ENCODE measurements around the gene BRIX1.

DNA sequence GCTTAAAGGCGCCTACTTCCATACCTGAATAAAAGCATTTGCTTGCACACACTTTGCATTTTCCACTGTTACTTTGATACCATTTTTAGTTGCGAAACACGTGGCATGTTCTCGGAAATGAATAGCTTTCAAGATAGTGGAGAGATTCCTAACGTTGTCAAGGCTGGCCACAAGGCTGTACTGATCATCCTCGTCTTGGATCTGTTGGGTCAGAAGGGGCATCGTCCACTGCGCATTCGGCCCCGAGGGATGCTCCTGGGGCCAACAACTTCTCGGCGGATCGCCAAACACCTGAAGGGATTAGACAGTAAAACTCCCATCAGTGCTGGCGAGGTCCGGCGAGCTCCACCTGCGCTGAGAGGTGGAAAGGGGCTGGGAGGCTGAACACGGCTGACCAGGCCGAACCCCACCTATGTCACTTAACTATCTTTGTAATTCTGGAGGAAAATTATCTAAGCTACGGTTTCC, 806 bp upstream of the BRIX1 start:
- TF ChIP-seq, protein P1, sequence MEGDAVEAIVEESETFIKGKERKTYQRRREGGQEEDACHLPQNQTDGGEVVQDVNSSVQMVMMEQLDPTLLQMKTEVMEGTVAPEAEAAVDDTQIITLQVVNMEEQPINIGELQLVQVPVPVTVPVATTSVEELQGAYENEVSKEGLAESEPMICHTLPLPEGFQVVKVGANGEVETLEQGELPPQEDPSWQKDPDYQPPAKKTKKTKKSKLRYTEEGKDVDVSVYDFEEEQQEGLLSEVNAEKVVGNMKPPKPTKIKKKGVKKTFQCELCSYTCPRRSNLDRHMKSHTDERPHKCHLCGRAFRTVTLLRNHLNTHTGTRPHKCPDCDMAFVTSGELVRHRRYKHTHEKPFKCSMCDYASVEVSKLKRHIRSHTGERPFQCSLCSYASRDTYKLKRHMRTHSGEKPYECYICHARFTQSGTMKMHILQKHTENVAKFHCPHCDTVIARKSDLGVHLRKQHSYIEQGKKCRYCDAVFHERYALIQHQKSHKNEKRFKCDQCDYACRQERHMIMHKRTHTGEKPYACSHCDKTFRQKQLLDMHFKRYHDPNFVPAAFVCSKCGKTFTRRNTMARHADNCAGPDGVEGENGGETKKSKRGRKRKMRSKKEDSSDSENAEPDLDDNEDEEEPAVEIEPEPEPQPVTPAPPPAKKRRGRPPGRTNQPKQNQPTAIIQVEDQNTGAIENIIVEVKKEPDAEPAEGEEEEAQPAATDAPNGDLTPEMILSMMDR (conservative IDR thresholded peaks at IDR 0.05 in 1 of 2, IDR thresholded peaks at IDR 0.05 in 1 of 2; ENCODE audit: extremely low read depth in 1 of 2, insufficient read depth in 1 of 2, low read depth in 1 of 2, low read length in 2 of 2) = no peak
- no peak for TF ChIP-seq EZH2 (IDR thresholded peaks at IDR 0.05; ENCODE audit: borderline replicate concordance, low read length)
